HepG2 (cell line): ENCODE data around the gene HSD11B2. TPM values are rescaled to one million over a fixed set of nuclear protein-coding genes. Genes with fewer than 3 reads are reported as not detected.

Source experiments
- ATRX ChIP-seq: sonication (generic); formaldehyde crosslinking; IDR thresholded peaks from 2 replicates; pipeline ENCODE4 v1.4.0; 2020; ENCODE audit warnings: missing genetic modification reagents, borderline replicate concordance
- CEBPB ChIP-seq: IDR thresholded peaks from 2 replicates; pipeline ENCODE4 v1.6.1; 2011; ENCODE audit warnings: low read depth, low read length, improper control_type of control experiment, borderline replicate concordance
- HMGA1 ChIP-seq: sonication (generic); formaldehyde crosslinking; conservative IDR thresholded peaks from 2 replicates; pipeline ENCODE4 v1.4.0; 2020; ENCODE audit warnings: missing genetic modification reagents
- KLF9 ChIP-seq: IDR thresholded peaks from 2 replicates; pipeline ENCODE4 v1.6.1; 2016; ENCODE audit warnings: low read depth
- LCORL ChIP-seq, 2 experiments: fragments of 450-650 bp in 1 of 2; sonication (generic) in 1 of 2; formaldehyde crosslinking in 1 of 2; IDR thresholded peaks; 2 replicates each; pipeline versions ENCODE4 v1.5.0 to v1.6.1; 2017 to 2020; ENCODE audit warnings: antibody characterized with exemption in 1 of 2, missing genetic modification reagents in 1 of 2
- NFE2L1 ChIP-seq: sonication (generic); formaldehyde crosslinking; IDR thresholded peaks from 2 replicates; pipeline ENCODE4 v1.4.0; 2020; ENCODE audit warnings: missing genetic modification reagents, mild to moderate bottlenecking, borderline replicate concordance
- RBM39 ChIP-seq: fragments of 200-400 bp; formaldehyde crosslinking; IDR thresholded peaks from one replicate; pipeline ENCODE4 v1.6.1; 2018; ENCODE audit warnings: antibody characterized with exemption, mild to moderate bottlenecking, low read depth, low read length; ENCODE audit not compliant: poor library complexity, severe bottlenecking
- ZBTB7B ChIP-seq: sonication (generic); formaldehyde crosslinking; IDR thresholded peaks from 2 replicates; pipeline ENCODE4 v1.4.0; 2020; ENCODE audit warnings: missing genetic modification reagents
- ZFP1 ChIP-seq: IDR thresholded peaks from 2 replicates; pipeline ENCODE4 v1.6.1; 2016
- ZNF136 ChIP-seq: sonication (generic); formaldehyde crosslinking; IDR thresholded peaks from 2 replicates; pipeline ENCODE4 v1.8.1; 2022; ENCODE audit warnings: low read depth, mild to moderate bottlenecking, moderate library complexity, missing genetic modification reagents
- ZNF160 ChIP-seq: sonication (generic); formaldehyde crosslinking; IDR thresholded peaks from 2 replicates; pipeline ENCODE4 v1.8.0; 2022; ENCODE audit warnings: mild to moderate bottlenecking, inconsistent platforms, missing genetic modification reagents
- ZNF24 ChIP-seq: fragments of 450-650 bp; IDR thresholded peaks from 2 replicates; pipeline ENCODE4 v1.6.1; 2017; ENCODE audit warnings: antibody characterized with exemption, mild to moderate bottlenecking
- ZNF296 ChIP-seq: sonication (generic); formaldehyde crosslinking; conservative IDR thresholded peaks from 2 replicates; pipeline ENCODE4 v1.5.0; 2020; ENCODE audit warnings: mild to moderate bottlenecking, missing genetic modification reagents
- ZNF30 ChIP-seq: sonication (generic); formaldehyde crosslinking; IDR thresholded peaks from 2 replicates; pipeline ENCODE4 v1.5.0; 2020; ENCODE audit warnings: mild to moderate bottlenecking, missing genetic modification reagents
- polyA plus RNA-seq, 8 experiments: library from polyadenylated mRNA; depleted of rRNA in 3 of 8; stranded (reverse) in 7 of 8; unstranded in 1 of 8; fragments of >200 nt; fragmentation: Illumina TruSeq in 4 of 8; extraction: Trizol in 4 of 8; gene quantifications; 2 replicates each; pipeline versions ENCODE4 v1.2.1 to v1.2.3, GENCODE V29; 2011 to 2016; ENCODE audit warnings: low read depth in 4 of 8, missing spikeins in 1 of 8, mixed read lengths in 1 of 8; ENCODE audit not compliant: insufficient read depth in 1 of 8
- total RNA-seq, 5 experiments: library from RNA; depleted of rRNA; stranded (reverse); fragments of >200 nt; fragmentation: Illumina TruSeq; extraction: Trizol; gene quantifications; 2 replicates each; pipeline ENCODE4 v1.2.3, GENCODE V29; 2016; ENCODE audit warnings: low read depth in 1 of 5
- TF ChIP-seq, protein P1 (sequence below): IDR thresholded peaks from 2 replicates; pipeline ENCODE4 v1.4.0; 2020; ENCODE audit warnings: mild to moderate bottlenecking, missing genetic modification reagents
- TF ChIP-seq, protein P2 (sequence below), 2 experiments: fragments of 450-650 bp in 1 of 2; sonication (generic) in 1 of 2; formaldehyde crosslinking in 1 of 2; IDR thresholded peaks; 2 replicates each; pipeline versions ENCODE4 v1.6.1 to v1.8.0; 2016 to 2022; ENCODE audit warnings: antibody characterized with exemption in 1 of 2, mild to moderate bottlenecking in 1 of 2, missing genetic modification reagents in 1 of 2

Gene HSD11B2
- total and polyA plus RNA-seq, 2 of the 13 experiments (the other 11 are each of a cell fraction or from before 2014, with no cell fraction given), result 8.9 to 13.6 TPM

DNA sequence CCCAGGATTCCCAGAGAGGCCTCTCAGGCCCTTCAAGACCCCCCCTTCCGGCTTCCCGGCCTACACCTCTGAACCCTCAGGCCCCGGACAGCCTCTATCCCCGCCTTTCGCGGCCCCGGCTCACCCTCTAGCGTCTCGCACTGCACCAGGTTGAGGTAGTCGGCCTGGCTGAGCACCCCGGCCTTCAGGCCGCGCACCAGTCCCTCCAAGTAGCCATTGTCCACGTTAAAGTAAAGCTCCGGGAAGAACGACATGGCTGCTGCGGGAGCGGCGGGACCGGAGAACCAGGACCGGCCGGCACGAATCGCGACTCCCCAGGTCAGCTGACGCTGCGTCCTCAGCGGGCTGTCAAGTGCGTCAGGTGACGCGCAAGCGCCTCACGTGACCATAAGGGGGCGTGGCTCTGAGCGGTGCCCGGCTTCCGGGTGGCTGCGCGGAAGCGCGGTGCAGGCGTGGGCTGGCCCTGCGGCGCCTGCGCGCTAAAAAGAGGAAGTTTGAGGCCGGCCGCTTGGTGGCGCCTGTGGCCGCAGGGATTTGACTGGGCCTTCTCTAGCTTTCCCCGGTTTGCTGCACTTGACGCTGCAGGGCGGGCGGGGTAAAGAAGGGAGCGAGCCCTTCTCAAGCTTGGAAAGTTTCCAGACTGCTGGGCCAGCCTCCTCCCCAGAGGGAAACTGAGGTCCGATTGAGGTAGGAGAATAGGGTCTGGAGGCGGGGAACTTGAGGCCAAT is 50.1 kb downstream of the HSD11B2 start, which contains the start of gene ATP6V0D1 (continued):
- TF ChIP-seq KLF9 (CRISPR knock-in tag) (peak; percentile 99), NFE2L1 (CRISPR knock-in tag) (0 out of 2 replicates have a peak, but pooled peaks have one; percentile 65), ZNF160 (CRISPR knock-in tag) (peak; percentile 85), HMGA1 (CRISPR knock-in tag) (no peak), ZBTB7B (CRISPR knock-in tag) (peak; percentile 62), ATRX (no peak), ZNF296 (CRISPR knock-in tag) (no peak), ZNF24 (no peak), ZFP1 (CRISPR knock-in tag) (peak; percentile 82), LCORL (IDR thresholded peaks at IDR 0.05) (no peak), LCORL (CRISPR knock-in tag; IDR thresholded peaks at IDR 0.05) (peak; percentile 85), ZNF136 (CRISPR knock-in tag) (peak; percentile 52; the same call in 1 of the 2 replicates), RBM39 (peak; percentile 92), ZNF30 (CRISPR knock-in tag) (0 out of 2 replicates have a peak, but pooled peaks have one; percentile 35), CEBPB (no peak)
- TF ChIP-seq, protein P1, sequence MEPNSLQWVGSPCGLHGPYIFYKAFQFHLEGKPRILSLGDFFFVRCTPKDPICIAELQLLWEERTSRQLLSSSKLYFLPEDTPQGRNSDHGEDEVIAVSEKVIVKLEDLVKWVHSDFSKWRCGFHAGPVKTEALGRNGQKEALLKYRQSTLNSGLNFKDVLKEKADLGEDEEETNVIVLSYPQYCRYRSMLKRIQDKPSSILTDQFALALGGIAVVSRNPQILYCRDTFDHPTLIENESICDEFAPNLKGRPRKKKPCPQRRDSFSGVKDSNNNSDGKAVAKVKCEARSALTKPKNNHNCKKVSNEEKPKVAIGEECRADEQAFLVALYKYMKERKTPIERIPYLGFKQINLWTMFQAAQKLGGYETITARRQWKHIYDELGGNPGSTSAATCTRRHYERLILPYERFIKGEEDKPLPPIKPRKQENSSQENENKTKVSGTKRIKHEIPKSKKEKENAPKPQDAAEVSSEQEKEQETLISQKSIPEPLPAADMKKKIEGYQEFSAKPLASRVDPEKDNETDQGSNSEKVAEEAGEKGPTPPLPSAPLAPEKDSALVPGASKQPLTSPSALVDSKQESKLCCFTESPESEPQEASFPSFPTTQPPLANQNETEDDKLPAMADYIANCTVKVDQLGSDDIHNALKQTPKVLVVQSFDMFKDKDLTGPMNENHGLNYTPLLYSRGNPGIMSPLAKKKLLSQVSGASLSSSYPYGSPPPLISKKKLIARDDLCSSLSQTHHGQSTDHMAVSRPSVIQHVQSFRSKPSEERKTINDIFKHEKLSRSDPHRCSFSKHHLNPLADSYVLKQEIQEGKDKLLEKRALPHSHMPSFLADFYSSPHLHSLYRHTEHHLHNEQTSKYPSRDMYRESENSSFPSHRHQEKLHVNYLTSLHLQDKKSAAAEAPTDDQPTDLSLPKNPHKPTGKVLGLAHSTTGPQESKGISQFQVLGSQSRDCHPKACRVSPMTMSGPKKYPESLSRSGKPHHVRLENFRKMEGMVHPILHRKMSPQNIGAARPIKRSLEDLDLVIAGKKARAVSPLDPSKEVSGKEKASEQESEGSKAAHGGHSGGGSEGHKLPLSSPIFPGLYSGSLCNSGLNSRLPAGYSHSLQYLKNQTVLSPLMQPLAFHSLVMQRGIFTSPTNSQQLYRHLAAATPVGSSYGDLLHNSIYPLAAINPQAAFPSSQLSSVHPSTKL (CRISPR knock-in tag), result peak; percentile 81
- TF ChIP-seq, protein P2, sequence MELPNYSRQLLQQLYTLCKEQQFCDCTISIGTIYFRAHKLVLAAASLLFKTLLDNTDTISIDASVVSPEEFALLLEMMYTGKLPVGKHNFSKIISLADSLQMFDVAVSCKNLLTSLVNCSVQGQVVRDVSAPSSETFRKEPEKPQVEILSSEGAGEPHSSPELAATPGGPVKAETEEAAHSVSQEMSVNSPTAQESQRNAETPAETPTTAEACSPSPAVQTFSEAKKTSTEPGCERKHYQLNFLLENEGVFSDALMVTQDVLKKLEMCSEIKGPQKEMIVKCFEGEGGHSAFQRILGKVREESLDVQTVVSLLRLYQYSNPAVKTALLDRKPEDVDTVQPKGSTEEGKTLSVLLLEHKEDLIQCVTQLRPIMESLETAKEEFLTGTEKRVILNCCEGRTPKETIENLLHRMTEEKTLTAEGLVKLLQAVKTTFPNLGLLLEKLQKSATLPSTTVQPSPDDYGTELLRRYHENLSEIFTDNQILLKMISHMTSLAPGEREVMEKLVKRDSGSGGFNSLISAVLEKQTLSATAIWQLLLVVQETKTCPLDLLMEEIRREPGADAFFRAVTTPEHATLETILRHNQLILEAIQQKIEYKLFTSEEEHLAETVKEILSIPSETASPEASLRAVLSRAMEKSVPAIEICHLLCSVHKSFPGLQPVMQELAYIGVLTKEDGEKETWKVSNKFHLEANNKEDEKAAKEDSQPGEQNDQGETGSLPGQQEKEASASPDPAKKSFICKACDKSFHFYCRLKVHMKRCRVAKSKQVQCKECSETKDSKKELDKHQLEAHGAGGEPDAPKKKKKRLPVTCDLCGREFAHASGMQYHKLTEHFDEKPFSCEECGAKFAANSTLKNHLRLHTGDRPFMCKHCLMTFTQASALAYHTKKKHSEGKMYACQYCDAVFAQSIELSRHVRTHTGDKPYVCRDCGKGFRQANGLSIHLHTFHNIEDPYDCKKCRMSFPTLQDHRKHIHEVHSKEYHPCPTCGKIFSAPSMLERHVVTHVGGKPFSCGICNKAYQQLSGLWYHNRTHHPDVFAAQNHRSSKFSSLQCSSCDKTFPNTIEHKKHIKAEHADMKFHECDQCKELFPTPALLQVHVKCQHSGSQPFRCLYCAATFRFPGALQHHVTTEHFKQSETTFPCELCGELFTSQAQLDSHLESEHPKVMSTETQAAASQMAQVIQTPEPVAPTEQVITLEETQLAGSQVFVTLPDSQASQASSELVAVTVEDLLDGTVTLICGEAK (IDR thresholded peaks at IDR 0.05), result no peak
- TF ChIP-seq, protein P2 (CRISPR knock-in tag; IDR thresholded peaks at IDR 0.05), result peak; percentile 82
